Measurements from ENCODE around the gene GRHL3.
"Not testable (repeated sequence)": the region's sequence is repeated elsewhere in the genome, so short reads cannot be mapped to it uniquely, and the experiment has no call there.

The GRHL3 gene

DNA sequence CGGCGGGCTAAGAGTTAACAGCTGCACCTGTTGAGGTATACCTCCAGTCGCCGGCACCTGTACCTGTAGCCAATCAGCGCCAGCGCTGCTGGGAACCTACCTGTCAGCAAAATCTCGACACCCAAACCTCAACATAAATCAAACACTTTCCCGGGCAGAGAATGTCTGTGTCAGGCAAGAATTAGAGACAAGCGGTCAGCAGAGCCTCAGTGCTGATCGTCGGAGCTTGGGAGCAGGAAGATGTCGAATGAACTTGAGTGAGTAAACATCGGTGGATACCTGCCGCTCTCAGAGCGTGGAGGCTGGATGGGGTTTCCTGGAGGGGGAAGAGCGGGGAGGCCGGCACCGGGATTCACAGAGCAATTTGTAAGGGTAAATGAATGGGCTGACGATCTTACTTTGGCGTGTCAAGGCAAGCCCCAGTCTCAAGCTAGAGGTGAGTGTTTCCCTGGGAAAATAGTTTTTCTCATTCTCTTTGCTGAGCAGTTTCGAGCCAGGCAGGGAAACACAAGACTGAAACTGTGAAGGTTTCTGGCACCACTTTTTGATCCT is at the start of gene GRHL3:
TSS of gene GRHL3 (plus strand) at position 46 of the 552 bp plus-strand sequence. CDS start at position 241, 195 bp downstream.
- no peak for DNase-seq

DNA sequence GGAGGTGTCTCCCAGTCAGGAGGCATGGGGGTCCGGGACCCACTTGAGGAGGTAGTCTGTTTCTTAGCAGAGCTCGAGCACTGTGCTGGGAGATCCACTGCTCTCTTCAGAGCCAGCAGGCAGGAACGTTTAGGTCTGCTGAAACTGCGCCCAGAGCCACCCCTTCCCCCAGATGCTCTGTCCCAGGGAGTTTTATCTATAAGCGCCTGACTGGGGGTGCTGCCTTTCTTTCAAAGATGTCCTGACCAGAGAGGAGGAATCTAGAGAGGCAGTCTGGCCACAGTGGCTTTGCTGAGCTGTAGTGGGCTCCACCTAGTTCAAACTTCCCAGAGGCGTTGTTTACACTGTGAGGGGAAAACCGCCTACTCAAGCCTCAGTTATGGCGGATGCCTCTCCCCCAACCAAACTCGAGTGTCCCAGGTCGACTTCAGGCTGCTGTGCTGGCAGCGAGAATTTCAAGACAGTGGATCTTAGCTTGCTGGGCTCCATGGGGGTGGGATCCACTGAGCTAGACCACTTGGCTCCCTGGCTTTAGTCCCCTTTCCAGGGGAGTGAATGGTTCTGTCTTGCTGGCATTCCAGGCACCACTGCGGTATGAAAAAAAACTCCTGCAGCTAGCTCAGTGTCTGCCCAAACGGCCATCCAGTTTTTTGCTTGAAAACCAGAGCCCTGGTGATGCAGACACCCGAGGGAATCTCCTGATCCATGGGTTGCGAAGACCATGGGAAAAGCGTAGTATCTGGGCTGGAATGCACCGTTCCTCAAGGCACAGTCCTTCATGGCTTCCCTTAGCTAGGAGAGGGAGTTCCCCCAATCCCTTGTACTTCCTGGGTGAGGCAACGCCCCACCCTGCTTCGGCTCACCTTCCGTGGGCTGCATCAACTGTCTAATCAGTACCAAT is 44.7 kb upstream of the GRHL3 start:
- not testable (repeated sequence) for DNase-seq

DNA sequence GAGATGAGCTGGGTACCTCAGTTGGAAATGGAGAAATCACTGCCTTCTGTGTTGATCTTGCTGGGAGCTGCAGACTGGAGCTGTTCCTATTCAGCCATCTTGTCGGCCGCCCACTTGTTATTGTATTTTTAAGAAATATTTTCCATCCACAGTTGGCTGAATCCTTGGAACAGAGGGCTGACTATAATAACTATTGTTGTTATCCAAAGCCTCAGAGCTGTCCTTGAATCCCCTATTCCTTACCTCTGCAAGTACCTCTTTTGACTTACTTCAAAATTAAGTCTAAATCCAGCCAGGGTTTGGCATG is 44.1 kb upstream of the GRHL3 start:
- DNase-seq, result no peak

DNA sequence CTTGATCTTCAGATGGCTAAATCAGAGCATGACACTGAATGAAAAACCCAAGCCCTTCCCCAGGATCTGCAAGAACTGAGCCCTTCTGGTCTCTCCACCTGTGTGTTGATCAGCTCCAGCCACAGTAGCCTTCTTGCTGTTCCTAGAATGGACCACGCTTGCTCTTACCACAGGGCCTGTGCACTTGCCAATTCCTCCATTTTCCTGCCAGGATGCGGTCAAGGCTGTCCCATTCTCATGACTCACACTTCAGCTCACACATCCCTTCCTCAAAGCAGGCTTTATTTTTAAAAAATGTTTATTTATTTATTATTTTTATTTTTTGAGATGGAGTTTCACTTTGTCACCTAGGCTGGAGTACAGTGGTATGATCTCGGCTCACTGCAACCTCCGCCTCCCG is 43.6 kb upstream of the GRHL3 start:
- no peak for DNase-seq

DNA sequence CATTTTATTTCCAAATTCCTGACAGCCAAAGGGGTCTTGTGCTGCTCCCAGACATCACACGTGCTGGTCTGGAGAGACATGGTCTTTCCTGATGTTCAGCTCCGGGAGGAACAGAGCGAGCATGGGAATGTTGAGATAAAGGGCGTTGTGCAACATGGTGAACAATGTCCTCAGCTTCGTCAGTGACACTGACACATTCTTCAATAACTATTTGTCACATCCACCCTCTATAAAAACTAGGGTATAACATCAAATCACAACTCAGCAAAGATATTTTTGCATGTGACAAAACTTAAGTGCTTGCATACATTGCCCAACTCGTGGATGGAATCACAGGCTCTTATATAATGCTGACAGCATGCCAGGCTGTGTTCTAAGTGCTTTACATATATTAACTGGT is 42.4 kb upstream of the GRHL3 start:
- DNase-seq, result no peak

DNA sequence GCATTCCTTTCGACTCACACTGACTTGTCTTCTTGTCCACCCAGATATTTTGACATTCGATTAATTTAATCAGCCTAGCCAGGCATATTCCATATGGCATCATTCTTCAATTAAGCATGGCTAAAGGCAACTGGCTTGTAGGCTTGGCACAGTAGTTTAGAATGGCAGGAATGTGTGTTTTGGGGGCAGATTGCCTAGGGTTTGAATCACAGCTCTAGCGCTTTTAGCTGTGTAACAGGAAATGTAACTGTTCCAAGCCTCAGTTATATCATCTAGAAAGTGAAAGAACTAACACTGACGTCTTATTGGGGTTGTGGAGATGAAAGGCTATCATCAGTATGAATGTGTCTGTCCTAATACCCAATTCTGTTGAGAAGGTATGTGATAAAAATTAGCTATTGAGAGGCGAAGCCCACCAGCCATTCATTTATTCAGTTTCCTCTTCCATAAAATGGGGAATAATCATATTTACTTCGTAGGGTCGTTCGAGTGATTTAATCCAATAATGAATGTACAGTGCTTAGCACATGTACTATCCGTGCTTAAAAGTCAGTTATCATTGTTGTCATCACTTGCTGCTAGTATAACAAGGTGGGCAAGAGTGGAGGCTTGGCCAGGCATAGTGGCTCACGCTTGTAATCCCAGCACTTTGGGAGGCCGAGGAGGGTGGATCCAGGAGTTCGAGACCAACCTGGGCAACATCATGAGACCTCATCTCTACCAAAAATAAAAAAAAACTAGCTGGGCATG is 41.6 kb upstream of the GRHL3 start:
- no peak for DNase-seq

DNA sequence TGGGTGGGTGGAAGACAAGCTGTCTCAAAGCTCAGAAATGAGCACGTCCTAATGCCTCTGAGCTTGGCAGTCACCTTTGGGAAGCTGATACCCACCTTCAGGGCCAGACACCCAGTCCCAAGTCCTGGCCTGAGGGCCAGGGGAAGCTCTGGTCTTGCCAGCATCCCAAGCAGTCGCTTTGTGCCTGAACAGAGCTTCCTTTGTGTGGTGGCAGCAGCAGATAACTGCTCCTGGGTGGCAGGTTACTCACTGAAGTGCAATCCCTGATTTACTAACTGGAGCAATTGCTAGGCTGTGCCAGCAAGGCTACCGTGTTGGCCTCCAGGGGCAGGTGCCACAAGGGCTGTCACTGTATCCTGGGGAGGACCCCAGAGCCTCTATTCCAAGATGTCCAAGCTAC is 40.4 kb upstream of the GRHL3 start:
- no peak for DNase-seq

DNA sequence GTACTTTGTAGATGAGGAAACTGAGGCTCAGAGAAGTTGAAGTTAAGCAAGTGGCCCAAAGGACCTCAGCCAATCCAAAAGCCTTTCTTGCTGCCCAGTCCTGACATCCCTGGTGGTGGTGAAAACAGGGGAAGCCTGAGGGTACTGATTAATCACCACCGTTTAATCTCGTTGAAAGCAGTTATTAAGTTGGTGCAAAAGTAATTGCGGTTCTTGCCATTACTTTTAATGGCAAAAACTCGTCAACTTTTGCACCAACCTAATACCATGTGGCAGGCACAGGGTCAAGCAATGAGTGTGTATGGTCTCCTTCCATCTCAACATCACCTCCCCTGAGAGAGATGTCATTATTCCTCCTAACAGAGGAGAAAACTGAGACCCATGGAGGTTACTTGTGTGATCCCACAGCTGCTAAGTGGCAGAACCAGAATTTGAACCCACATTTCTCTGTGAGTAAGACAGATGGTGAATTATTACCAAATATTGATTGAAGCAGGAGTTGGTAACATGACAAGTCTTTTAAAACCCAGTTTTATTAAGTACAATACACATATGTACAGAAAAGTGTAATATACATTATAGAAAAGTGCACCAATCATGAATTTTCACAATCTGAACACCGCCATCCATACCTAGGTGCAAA is 39.4 kb upstream of the GRHL3 start:
- DNase-seq, result no peak

DNA sequence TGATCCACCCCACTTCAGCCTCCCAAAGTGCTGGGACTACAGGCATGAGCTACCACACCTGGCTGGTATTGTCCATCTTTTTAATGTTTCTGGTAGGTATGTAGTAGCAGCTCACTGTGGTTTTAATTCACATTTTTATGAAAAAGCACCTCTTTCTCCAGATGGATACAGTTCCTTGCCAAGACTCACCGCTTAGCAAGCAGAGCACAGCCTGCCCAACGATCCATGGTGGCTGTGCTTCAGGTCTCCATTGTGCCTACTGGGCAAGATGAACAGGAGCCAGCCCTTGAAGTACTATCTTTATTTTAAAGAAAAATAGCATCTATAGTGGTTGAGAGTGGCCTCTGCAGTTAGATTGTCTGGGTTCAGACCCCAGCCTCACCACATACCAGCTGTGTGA is 37.6 kb upstream of the GRHL3 start:
- no peak for DNase-seq

DNA sequence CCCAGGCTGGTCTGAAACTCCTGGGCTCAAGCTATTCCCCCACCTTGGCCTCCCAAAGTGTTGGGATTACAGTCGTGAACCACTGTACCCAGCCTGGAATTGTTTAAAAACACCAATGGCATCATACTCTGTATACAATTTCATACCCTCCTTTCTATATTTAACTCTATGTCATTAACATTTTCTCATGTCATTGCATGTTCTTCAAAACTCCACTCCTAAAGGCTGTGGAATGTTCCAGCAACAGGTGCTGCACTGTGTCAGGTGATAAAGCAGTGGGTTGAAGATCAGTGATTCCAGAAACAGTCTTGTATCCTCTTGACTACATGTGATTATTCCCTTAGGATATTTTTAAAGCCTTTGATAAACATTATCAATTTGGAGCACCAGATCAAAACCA is 36.7 kb upstream of the GRHL3 start:
- DNase-seq, result no peak

DNA sequence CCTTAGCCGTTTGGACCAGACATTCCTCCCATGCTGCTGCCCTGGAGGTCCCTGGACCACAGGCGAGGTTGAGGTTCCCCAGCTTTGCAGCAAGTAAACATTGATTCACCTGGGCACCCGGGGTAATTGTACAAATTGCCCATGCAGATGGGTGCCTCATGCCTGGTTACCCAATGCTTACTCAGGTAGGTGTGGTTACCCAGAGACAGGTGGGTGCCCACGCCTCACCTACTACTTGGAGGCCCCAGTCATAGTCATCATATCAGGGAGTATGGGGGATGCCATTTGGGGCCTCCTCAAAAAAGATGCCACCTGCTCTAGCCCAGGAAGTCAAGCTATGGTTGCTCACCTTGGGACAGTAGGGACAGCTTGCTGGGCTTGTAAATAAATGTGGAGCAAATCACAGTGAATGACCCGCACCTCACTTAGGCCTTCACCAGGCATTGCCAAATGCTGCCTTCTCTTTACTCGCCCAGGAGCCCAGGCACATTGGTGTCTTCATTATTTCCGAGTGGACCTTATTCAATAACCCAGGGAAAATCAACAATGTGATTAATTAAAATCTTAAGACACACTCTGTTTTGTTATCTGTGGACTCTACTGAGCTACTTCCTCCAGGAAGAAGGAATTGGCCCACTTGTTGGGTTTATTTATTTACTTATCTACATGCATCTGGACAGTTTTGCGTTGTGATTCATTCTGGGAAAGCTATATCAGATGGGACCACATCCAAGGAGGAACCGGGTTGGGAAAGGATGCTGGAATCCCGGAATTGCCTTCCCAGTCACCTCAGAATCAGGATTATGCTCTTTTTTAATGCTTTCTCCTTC is 35.6 kb upstream of the GRHL3 start:
- no peak for DNase-seq

DNA sequence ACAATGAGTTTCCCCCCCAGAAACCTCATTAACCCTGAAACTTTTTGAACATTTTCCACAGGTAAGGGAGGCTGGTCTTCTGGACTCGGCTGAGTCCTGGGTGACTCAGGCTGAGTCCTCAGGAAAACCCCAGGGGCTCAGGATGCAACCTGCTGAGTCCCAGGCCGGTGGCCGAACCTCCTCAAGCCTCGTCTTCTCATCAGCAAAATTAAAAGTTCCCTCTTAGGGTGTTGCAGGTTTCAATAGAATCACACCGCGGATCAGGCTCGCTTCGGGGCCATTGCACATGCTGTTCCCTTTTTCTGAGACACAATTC is 35.0 kb upstream of the GRHL3 start:
- DNase-seq, result no peak

DNA sequence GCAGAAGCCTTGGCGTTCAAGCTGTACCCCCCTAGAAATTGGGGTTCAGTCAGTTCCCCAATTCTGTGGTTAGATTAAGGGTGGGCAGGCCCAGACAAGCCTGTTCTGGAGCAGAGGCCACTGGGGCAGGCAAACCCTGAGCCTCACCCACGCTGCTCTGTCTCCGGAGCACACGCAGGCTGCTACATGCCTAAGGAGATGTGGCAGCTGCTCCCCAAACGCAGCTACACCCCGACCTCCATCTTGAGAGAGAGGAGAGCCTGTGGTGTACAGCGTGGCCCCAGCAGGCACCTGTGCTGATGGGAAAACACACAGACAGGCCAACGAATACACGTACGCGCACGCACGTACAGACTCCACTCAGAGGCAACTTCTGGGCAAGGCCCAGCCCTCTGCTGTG is 33.9 kb upstream of the GRHL3 start:
- no peak for DNase-seq

DNA sequence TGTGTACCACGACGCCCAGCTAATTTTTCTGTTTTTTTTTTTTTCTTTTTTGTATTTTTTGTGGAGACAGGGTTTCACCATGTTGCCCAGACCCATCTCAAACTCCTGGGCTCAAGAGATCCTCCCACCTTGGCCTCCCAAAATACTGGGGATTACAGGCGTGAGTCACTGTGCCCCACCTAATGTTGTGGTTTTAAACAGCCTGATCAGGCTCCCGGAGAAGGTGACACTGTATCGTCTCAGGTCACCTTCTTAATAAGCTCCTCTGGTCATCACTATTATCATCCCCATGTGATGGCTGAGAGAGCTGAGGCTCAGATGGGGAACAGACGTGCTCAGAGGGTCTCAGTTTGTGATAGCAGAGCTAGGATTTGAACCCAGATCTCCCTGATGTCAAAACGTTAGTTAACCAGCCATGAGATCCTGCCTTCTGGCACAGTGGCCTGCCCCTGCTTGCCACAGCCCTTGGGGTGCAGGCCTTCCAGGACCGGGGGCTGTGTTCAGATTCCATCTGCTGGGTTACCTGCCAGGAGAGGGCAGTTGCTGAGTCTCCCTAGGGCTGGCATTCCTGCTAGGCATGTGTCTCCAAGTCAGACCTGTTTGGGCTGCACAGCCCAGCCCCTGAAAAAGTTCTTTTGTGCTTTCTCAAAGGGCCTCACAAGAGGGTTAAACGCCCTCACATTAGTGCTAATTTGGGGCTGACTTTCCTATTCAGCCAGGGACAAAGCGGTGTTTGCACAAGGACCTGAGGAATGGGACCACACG is 32.7 kb upstream of the GRHL3 start:
- no peak for DNase-seq

DNA sequence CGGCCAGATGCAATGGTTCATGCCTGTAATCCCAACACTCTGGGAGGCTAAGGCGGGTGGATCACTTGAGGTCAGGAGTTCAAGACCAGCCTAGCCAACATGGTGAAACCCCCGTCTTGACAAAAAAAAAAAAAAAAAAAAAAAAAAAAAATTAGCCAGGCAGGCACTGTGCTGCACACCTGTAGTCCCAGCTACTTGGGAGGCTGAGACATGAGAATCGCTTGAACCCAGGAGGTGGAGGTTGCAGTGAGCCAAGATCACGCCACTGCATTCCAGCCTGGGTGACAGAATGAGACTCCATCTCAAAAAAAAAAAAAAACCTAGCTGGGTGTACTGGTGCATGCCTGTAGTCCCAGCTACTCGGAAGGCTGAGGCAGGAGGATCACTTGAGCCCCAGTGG is 31.4 kb upstream of the GRHL3 start:
- not testable (repeated sequence) for DNase-seq

DNA sequence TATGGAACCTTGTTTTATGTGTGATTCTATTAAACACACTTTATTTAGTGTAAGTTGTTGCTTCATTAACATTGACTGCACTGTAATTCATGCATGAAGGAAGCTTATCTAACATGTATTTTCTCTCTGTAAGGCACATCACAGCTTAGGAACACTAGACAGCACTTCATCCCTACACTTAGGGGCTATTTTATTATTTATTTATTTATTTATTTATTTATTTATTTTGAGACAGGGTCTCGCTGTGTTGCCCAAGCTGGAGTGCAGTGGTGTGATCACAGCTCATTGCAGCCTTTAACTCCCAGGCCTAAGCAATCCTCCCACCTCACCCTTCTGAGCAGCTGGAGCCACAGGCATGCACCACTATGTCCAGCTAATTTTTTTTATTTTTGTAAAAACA is 30.7 kb upstream of the GRHL3 start:
- no peak for DNase-seq

DNA sequence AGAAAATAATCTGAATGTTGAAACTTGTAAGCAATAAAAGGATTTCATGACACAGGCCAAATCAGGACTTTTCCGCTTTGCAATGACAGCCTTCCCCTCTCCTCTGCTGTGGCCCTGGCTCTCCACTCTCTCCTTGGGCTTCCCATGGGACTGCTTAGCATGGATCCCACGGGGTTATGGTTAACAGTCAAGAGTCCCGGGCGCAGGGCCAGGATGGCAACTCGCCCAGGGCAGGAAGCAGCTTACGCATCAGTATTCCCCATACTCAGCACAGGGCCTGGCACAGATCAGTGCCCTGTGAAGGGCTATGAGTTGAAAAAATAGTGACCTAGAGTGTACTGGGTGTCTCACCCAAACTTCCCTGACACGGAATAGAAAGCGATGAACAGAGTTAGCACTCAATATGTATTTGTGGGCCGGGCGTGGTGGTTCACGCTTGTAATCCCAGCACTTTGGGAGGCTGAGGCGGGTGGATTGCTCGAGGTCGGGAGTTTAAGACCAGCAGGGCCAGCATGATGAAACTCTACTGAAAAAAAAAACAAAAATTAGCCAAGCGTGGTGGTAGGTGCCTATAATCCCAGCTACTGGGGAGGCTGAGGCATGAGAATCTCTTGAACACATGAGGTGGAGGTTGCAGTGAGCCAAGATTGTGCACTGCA is 29.1 kb upstream of the GRHL3 start:
- DNase-seq, result no peak

DNA sequence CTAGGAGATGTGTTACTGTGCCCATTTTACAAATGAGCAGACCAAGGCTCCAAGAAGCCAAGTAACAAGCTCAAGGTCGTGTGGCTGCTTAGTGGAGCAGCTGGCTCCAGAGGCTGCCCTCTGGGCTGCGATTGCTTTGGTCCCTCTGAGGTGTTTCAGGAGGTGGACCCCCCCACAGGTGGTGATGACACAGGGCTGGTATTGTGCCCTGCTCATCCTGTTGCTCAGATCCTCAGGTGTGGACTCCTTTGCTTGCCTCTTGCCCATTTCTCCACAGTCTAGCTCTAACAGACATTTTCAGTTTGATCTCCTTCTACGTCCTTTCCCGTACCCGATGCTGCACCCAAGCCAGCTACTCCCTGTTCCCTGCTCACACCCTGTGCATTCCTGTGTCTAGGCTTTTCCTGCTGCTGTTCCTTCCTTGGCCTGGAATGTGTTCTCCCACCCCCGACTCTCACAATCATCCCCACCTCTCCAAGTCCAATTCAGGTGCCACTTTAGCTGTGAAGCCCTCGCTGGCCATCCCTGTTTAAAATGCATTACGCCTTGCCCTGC is 28.1 kb upstream of the GRHL3 start:
- DNase-seq, result no peak

DNA sequence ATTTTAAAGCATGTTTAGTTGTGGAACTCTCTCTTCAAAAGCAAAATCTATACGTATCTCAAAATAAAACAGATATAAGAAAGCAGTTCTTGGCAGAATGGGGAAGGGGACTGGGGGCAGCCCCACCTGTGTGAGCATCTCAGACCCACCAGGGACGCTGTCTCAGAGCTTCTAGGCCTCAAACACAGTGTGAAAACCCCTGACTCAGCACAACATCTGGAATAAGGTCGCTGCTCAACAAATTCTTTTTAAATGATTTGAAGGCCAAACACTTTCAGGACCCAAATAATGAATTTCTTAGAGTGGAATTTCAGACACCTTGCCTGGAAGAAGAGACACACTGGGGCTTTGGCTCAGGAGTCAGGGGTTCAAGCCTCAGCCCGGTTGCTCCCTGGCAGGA is 27.1 kb upstream of the GRHL3 start:
- DNase-seq, result no peak

DNA sequence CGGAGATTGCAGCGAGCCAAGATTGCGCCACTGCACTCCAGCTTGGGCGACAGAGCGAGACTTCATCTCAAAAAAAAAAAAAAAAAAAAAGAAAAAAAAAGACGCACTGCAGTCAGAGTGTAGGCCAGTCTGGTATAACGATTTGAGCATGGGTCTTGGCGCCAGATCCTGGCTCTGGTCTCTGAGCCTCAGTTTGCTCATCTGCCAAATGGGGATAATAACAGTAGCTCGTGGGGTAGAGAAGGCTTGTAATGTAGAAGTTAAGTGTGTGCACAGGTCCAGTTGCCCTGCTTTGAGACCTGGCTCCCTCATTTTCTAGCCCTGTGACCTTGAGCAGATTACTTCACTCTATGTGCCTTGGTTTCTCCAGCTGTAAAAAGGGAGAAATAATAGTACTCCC is 26.3 kb upstream of the GRHL3 start:
- no peak for DNase-seq

All from Kasumi-1 (cell line).